WERI-Rb-1 (cell line): ENCODE results near the gene FOXL1.

Experiments
- DNase-seq: peaks from one replicate; pipeline ENCODE4 v3.0.0-alpha.2; 2020
- H3K27ac ChIP-seq: fragments of 250-450 bp; sonication (Bioruptor Pico); 2 replicates; pipeline ENCODE4 v1.5.1; 2020; ENCODE audit warnings: mild to moderate bottlenecking, moderate library complexity
- H3K27me3 ChIP-seq: fragments of 250-450 bp; sonication (Bioruptor Pico); 2 replicates; pipeline ENCODE4 v1.5.1; 2021; ENCODE audit warnings: mild to moderate bottlenecking, low read depth, moderate library complexity; ENCODE audit not compliant: insufficient read depth, severe bottlenecking
- H3K36me3 ChIP-seq: fragments of 250-450 bp; sonication (Bioruptor Pico); 2 replicates; pipeline ENCODE4 v1.5.1; 2020; ENCODE audit warnings: mild to moderate bottlenecking, moderate library complexity
- H3K4me3 ChIP-seq: 2 replicates; pipeline ENCODE4 v1.5.1; 2011; ENCODE audit warnings: low read depth, mild to moderate bottlenecking, control low read depth, low read length
- H3K9me3 ChIP-seq: fragments of 250-450 bp; sonication (Bioruptor Pico); 2 replicates; pipeline ENCODE4 v1.5.1; 2021; ENCODE audit warnings: mild to moderate bottlenecking, moderate library complexity; ENCODE audit not compliant: severe bottlenecking
- TF ChIP-seq, protein P1 (sequence below): IDR thresholded peaks from 2 replicates; pipeline ENCODE4 v1.5.1; 2011; ENCODE audit warnings: low read depth, mild to moderate bottlenecking, control low read depth, inconsistent platforms, low read length

FOXL1 gene

DNA sequence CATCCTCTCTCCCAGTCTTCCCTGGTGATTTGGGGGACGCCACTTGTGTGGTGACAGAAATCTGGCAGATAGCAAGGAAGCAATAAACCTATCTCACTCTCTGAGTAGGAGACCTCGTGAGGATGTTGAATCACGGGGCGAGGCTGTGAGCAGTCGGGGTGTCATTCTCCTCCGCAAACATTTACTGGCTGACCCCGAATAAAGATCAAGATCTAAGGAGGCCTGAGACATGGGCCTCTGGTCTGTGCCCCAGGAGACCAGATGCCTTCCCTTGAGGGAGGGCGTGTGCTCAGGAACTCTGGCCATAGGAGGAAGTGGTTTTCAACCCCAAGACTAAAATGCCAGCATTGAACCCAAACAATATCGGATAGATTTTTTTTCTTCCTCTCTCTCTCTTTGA lies 53.1 kb downstream of the FOXL1 start:
- DNase-seq: no peak
- Histone ChIP-seq H3K27me3 (no peaks in the 10 kb centered on the region), H3K4me3 (no peak overlapping the region), H3K9me3 (no peaks in the 10 kb centered on the region), H3K36me3 (no peaks in the 10 kb centered on the region), H3K27ac (no peak overlapping the region)
- TF ChIP-seq, protein P1, sequence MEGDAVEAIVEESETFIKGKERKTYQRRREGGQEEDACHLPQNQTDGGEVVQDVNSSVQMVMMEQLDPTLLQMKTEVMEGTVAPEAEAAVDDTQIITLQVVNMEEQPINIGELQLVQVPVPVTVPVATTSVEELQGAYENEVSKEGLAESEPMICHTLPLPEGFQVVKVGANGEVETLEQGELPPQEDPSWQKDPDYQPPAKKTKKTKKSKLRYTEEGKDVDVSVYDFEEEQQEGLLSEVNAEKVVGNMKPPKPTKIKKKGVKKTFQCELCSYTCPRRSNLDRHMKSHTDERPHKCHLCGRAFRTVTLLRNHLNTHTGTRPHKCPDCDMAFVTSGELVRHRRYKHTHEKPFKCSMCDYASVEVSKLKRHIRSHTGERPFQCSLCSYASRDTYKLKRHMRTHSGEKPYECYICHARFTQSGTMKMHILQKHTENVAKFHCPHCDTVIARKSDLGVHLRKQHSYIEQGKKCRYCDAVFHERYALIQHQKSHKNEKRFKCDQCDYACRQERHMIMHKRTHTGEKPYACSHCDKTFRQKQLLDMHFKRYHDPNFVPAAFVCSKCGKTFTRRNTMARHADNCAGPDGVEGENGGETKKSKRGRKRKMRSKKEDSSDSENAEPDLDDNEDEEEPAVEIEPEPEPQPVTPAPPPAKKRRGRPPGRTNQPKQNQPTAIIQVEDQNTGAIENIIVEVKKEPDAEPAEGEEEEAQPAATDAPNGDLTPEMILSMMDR: no peak
